Esophagus muscularis mucosa (tissue), 4 donors: ENCODE data around the gene B4GALNT2.

Experiments
- CTCF ChIP-seq, 3 experiments: fragments of 200-600 bp in 2 of 3; fragments of 450-650 bp in 1 of 3; sonication (generic) in 2 of 3; IDR thresholded peaks; one replicate each; pipeline ENCODE4 v1.5.1; 2017 to 2019; ENCODE audit warnings: antibody characterized with exemption in 3 of 3, mild to moderate bottlenecking in 2 of 3, moderate library complexity in 1 of 3
- EP300 ChIP-seq: sonication (generic); formaldehyde crosslinking; IDR thresholded peaks from one replicate; pipeline ENCODE4 v1.6.1; 2017; ENCODE audit warnings: antibody characterized with exemption
- POLR2A ChIP-seq: fragments of 450-650 bp; IDR thresholded peaks from one replicate; pipeline ENCODE4 v1.6.1; 2017; ENCODE audit warnings: antibody characterized with exemption, moderate library complexity, mild to moderate bottlenecking, low read depth
- POLR2AphosphoS5 ChIP-seq, 2 donors: sonication (generic); formaldehyde crosslinking; IDR thresholded peaks; one replicate each; pipeline ENCODE4 v1.6.1; 2017; ENCODE audit warnings: antibody characterized with exemption in 2 of 2

DNA sequence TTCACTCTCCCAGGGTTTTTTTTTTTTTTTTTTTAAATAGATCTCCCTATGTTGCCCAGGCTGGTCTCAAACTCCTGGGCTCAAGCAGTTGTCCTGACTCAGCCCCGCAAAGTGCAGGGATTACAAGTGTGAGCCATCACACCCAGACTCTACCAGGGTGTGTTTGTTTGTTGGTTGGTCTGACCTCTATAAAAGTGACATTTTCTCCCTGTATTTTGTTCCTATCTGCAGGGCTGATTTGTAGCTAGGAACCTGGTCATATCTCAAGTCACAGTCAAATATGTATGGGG, 46.3 kb upstream of the B4GALNT2 start:
- no peak for TF ChIP-seq EP300
- TF ChIP-seq CTCF (IDR thresholded peaks at IDR 0.05) = no peak
- no peak for TF ChIP-seq POLR2A
- TF ChIP-seq POLR2AphosphoS5 (IDR thresholded peaks at IDR 0.05) = no peak
